Uterus (tissue), 2 donors: ENCODE results near the gene VPS54.

Experiments
- POLR2A ChIP-seq, 2 donors: fragments of 450-650 bp; IDR thresholded peaks; one replicate each; pipeline ENCODE4 v1.6.1; 2016; ENCODE audit warnings: antibody characterized with exemption in 2 of 2, mild to moderate bottlenecking in 1 of 2, moderate library complexity in 1 of 2
- TF ChIP-seq, protein P1 (sequence below), 4 experiments: fragments of 200-600 bp in 2 of 4; fragments of 450-650 bp in 2 of 4; sonication (generic) in 2 of 4; IDR thresholded peaks; one replicate each; pipeline ENCODE4 v1.5.1; 2016 to 2019; ENCODE audit warnings: antibody characterized with exemption in 4 of 4, mild to moderate bottlenecking in 2 of 4, moderate library complexity in 1 of 4

DNA sequence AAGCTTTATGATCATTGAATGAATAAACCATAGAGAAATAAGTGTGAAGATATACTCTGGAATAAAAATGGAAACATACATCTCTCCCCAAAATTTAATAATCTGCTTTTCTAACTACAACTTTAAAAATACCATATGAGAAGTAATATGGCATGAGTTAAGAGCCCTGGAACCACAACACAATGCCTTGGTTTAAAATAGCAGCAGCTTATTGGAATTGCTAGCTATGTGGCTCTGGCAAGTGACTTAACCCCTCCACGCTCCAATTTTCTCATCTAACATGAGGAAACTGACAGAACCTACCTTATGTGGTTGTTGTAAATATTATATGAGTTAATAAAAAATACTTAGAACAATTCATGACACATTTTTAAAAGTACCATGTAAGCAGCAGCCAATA is 76.4 kb downstream of the VPS54 start:
- no peak for TF ChIP-seq POLR2A (IDR thresholded peaks at IDR 0.05)
- TF ChIP-seq, protein P1, sequence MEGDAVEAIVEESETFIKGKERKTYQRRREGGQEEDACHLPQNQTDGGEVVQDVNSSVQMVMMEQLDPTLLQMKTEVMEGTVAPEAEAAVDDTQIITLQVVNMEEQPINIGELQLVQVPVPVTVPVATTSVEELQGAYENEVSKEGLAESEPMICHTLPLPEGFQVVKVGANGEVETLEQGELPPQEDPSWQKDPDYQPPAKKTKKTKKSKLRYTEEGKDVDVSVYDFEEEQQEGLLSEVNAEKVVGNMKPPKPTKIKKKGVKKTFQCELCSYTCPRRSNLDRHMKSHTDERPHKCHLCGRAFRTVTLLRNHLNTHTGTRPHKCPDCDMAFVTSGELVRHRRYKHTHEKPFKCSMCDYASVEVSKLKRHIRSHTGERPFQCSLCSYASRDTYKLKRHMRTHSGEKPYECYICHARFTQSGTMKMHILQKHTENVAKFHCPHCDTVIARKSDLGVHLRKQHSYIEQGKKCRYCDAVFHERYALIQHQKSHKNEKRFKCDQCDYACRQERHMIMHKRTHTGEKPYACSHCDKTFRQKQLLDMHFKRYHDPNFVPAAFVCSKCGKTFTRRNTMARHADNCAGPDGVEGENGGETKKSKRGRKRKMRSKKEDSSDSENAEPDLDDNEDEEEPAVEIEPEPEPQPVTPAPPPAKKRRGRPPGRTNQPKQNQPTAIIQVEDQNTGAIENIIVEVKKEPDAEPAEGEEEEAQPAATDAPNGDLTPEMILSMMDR (IDR thresholded peaks at IDR 0.05), result no peak
